Pancreas (tissue), 10 donors: ENCODE results near the gene MRPS34. TPM values are rescaled to one million over a fixed set of nuclear protein-coding genes. Genes with fewer than 3 reads are reported as not detected.
"Not testable (repeated sequence)": the region's sequence is repeated elsewhere in the genome, so short reads cannot be mapped to it uniquely, and the experiment has no call there.

Experiments used
- ATAC-seq, 4 donors: fragments of 200-7000 bp; cut with Tn5 transposase; one replicate each; pipeline versions ENCODE4 v1.8.0 to v1.9.1; 2020; ENCODE audit warnings: mild to moderate bottlenecking in 4 of 4, moderate library complexity in 4 of 4
- DNase-seq, 6 donors: peaks; one replicate each; pipeline ENCODE4 v3.0.0-alpha.2; 2020
- FAIRE-seq: peaks from 2 replicates; lab custom pipeline; 2012; peaks lifted over from hg19 to GRCh38; lab: Jason Lieb, UNC
- H3K27ac ChIP-seq, 4 donors: fragments of 200-600 bp; sonication (generic); 1 replicate in 3 of 4; 2 replicates in 1 of 4; pipeline versions ENCODE4 v1.5.0 to v1.8.0; 2020
- H3K27me3 ChIP-seq, 4 donors: fragments of 200-600 bp; one replicate each; pipeline ENCODE4 v1.8.0; 2021
- H3K36me3 ChIP-seq, 3 donors: fragments of 200-600 bp; sonication (generic) in 1 of 3; one replicate each; pipeline versions ENCODE4 v1.5.0 to v1.8.0; 2020 to 2021
- H3K4me1 ChIP-seq, 3 donors: fragments of 200-600 bp; one replicate each; pipeline ENCODE4 v1.8.0; 2021
- H3K4me3 ChIP-seq, 4 donors: fragments of 200-600 bp; sonication (generic) in 2 of 4; one replicate each; pipeline versions ENCODE4 v1.5.0 to v1.8.0; 2020 to 2021
- H3K9me3 ChIP-seq, 4 donors: fragments of 200-600 bp; one replicate each; pipeline ENCODE4 v1.8.0; 2021
- WGBS, 2 donors: extraction: QIAGEN DNeasy Blood & Tissue Kit; methylation state at CpG; one replicate each; pipeline ENCODE4 v1.1.7; 2013; 5-methylcytosine and 5-hydroxymethylcytosine counted together
- intact Hi-C, 3 donors: fragments of 100-400 bp; cut with DNase I; formaldehyde crosslinking; loops; one replicate each; pipeline versions ENCODE4 v1.11.1 to v1.14.2; 2022
- polyA plus RNA-seq, 2 donors: library from polyadenylated mRNA; stranded (reverse); fragments of 200-250 nt; gene quantifications; one replicate each; pipeline ENCODE4 v1.2.3, GENCODE V29; 2013
- total RNA-seq, 6 donors: library from RNA; stranded (reverse); fragmentation: NEBNext Ultra II Directional in 4 of 6; extraction: Animal tissue kit (Norgen Biotek cat#: 25700) in 4 of 6; gene quantifications; one replicate each; pipeline versions ENCODE4 v1.2.1 to v1.2.4, GENCODE V29; 2021 to 2023
- TF ChIP-seq, protein P1 (sequence below), 4 donors: fragments of 200-600 bp; sonication (generic) in 3 of 4; IDR thresholded peaks; one replicate each; pipeline versions ENCODE4 v1.5.0 to v1.8.0; 2021; ENCODE audit warnings: antibody characterized with exemption in 4 of 4
- donor health status: healthy with polysubstance abuse.
- donor health status: DM: no; HTN: no; CAD: no; lungs with moderate emphysema.
- donor health status: DM: no; HTN: no; CAD: no.
- donor health status: control.
- donor health status: control.
- donor health status: Bipolar disorder and iron deficiency.
- donor health status: DM: yes; HTN: yes; CAD: no.
- donor health status: DM: no; HTN: no; CAD: no.
- donor health status: DM: no; HTN: no; CAD: no.
- donor health status: DM: yes; HTN: yes; CAD: no.

MRPS34 gene
- total and polyA plus RNA-seq, 8 donors = 42.4 to 84.1 (median 58.3) TPM

DNA sequence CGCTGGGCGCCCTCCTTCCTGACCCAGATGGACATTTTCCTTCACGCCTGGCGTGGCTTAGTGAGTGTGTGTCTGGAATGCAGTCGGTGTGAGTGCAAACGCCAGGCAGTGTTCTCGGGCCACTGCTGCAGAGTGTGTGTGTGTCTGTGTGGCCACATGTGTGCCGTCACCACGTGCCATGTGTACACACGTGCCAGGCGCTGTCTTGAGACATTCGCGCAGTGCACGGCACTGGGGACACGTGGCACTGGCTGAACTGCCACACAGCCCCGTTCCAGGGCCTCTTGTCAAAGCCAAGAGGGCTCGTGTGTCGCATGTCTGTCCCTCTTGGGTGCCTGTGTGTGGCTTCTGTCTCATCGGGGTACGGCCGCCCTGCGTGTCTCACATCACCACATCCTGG, 38.1 kb downstream of the MRPS34 start:
- FAIRE-seq (no peak), ATAC-seq (peak in 1 of 4 donors; percentile 11), DNase-seq (no peak)
- TF ChIP-seq, protein P1, sequence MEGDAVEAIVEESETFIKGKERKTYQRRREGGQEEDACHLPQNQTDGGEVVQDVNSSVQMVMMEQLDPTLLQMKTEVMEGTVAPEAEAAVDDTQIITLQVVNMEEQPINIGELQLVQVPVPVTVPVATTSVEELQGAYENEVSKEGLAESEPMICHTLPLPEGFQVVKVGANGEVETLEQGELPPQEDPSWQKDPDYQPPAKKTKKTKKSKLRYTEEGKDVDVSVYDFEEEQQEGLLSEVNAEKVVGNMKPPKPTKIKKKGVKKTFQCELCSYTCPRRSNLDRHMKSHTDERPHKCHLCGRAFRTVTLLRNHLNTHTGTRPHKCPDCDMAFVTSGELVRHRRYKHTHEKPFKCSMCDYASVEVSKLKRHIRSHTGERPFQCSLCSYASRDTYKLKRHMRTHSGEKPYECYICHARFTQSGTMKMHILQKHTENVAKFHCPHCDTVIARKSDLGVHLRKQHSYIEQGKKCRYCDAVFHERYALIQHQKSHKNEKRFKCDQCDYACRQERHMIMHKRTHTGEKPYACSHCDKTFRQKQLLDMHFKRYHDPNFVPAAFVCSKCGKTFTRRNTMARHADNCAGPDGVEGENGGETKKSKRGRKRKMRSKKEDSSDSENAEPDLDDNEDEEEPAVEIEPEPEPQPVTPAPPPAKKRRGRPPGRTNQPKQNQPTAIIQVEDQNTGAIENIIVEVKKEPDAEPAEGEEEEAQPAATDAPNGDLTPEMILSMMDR (IDR thresholded peaks at IDR 0.05) = no peak
- Histone ChIP-seq H3K27ac (no peak overlapping the region), H3K27me3 (no peaks in the 10 kb centered on the region), H3K9me3 (no peaks in the 10 kb centered on the region), H3K36me3 (peaks cover 0 to 28% (median 3%) of the 10 kb centered on the region in 3 donors), H3K4me3 (no peak overlapping the region), H3K4me1 (no peaks in the 10 kb centered on the region)
- intact Hi-C loops = no loop called here
- 97 to 98% methylated on average over 22 of the region's 22 CpGs for WGBS, 2 donors

DNA sequence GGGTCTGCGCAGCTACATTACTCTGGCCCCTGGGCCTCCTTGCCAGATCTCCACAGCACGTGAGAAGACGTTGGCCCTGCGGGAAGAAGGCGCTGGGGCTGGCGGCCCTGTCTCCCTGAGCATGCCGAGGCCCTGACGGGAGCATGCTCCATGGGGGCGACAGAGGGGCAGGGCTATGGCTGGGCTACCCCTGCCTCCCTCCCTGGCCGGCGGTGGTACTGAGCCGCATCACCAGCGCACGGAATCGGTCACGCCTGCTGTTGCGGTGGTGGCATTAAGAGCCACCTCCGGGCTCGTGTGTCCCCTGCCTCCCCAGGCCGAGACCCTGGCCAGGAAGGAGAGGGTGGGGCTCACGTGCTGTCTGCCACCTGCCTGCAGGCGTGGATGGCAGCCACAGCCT, 38.8 kb downstream of the MRPS34 start:
- Histone ChIP-seq H3K27me3 (no peaks in the 10 kb centered on the region), H3K36me3 (peaks cover 0 to 31% (median 3%) of the 10 kb centered on the region in 3 donors), H3K9me3 (no peaks in the 10 kb centered on the region), H3K27ac (no peak overlapping the region), H3K4me1 (no peaks in the 10 kb centered on the region), H3K4me3 (no peak overlapping the region)
- intact Hi-C loops = no loop called here
- FAIRE-seq = no peak
- no peak for DNase-seq
- 95 to 97% methylated on average over 22 of the region's 22 CpGs for WGBS, 2 donors
- ATAC-seq = peak in 1 of 4 donors; percentile 32
- TF ChIP-seq, protein P1 (IDR thresholded peaks at IDR 0.05) = no peak

DNA sequence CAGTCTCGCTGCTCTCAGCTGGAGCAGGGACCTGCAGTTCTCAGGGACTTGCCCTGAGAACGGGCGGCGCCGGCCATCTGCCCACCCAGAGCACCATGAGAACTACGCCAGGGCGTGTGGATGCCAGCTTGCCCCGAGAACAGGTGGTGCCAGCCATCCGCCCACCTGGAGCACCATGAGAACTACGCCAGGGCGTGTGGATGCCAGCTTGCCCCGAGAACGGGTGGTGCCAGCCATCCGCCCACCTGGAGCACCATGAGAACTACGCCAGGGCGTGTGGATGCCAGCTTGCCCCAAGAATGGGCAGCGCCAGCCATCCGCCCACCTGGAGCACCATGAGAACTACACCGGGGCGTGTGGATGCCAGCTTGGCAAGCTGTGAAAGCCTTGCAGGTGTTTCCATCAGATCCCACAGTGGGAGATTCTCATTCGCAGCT, 40.4 kb downstream of the MRPS34 start:
- FAIRE-seq, intact Hi-C loops, H3K9me3 ChIP-seq, H3K4me3 ChIP-seq, ATAC-seq, H3K27ac ChIP-seq, DNase-seq, H3K27me3 ChIP-seq, H3K4me1 ChIP-seq: not testable (repeated sequence)
- peaks cover 0 to 36% (median 3%) of the 10 kb centered on the region in 3 donors for H3K36me3 ChIP-seq
- WGBS, 2 donors = 90 to 91% methylated on average over 20 to 21 of the region's 21 CpGs

DNA sequence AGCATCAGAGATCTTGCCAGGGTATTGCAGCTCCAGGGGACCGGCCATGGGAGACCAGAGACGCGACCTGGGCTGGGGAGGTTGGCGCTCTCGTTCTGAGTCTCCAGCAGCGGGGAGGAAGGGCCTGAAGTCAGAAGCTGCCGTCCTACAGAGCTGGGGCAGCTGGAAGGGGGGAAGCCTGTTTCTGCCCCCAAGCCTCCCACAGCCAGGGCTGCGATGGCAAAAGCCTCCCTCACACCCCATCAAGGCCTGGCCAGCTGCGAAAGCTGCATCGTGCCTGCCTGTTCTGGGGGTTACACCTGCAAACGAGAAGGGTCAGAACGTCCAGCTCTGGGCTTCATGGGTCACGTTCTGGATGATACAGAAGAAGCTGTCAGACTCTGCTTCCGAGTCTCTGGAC, 40.9 kb downstream of the MRPS34 start:
- Histone ChIP-seq H3K27me3 (no peaks in the 10 kb centered on the region), H3K27ac (no peak overlapping the region), H3K4me3 (no peak overlapping the region), H3K9me3 (no peaks in the 10 kb centered on the region), H3K36me3 (peaks cover 0 to 36% (median 3%) of the 10 kb centered on the region in 3 donors), H3K4me1 (no peaks in the 10 kb centered on the region)
- FAIRE-seq = no peak
- intact Hi-C loops = no loop called here
- DNase-seq = no peak
- no peak for ATAC-seq
- WGBS, 2 donors = 85 to 87% methylated on average over 14 of the region's 14 CpGs
- TF ChIP-seq, protein P1 (IDR thresholded peaks at IDR 0.05) = no peak

DNA sequence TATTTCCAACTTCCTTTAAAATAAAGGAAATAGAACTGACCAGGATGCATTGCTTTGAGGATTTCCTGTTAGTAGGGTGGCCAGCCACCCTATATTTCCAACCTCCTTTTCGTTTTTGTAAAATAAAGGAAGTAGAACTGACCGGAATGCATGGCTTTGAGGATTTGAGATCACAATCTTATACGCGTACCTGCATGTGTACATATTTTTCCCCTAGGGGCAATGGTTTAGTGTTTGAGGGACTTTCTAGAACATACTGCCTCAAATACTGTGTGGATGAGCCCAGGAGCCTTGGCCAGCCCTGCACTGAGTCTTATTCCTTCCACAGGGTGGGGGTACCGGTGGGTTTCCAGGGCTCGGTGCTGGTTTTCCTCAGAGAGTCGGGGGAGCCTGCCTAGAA, 41.3 kb downstream of the MRPS34 start:
- WGBS, 2 donors = 76 to 78% methylated on average over 7 of the region's 7 CpGs
- Histone ChIP-seq H3K36me3 (peaks cover 0 to 36% (median 3%) of the 10 kb centered on the region in 3 donors), H3K9me3 (no peaks in the 10 kb centered on the region), H3K27ac (no peak overlapping the region), H3K4me3 (no peak overlapping the region), H3K27me3 (no peaks in the 10 kb centered on the region), H3K4me1 (no peaks in the 10 kb centered on the region)
- no peak for ATAC-seq
- no peak for DNase-seq
- FAIRE-seq = no peak
- TF ChIP-seq, protein P1 (IDR thresholded peaks at IDR 0.05) = no peak
- intact Hi-C loops = no loop called here
